T-helper 1 cell treated with Interleukin-12 subunit alpha and Interleukin-12 subunit beta and Interleukin-4 antibody, amounts not matched to agents 30 μg/mL and 1 μg/mL, for 36 hours (primary cell): ENCODE results near the gene NEK8.

Experiments used
- H3K27ac Mint-ChIP-seq: one replicate; pipeline ENCODE4 v1.8.0; 2021; ENCODE audit warnings: mild to moderate bottlenecking, mixed read lengths
- H3K27me3 Mint-ChIP-seq: one replicate; pipeline ENCODE4 v1.8.0; 2021; ENCODE audit warnings: low read depth, mixed read lengths
- H3K36me3 Mint-ChIP-seq: one replicate; pipeline ENCODE4 v1.8.0; 2021; ENCODE audit warnings: low read depth, mixed read lengths
- H3K4me1 Mint-ChIP-seq: one replicate; pipeline ENCODE4 v1.8.0; 2021; ENCODE audit warnings: low read depth, mixed read lengths
- H3K4me3 Mint-ChIP-seq: one replicate; pipeline ENCODE4 v1.8.0; 2021; ENCODE audit warnings: mild to moderate bottlenecking, moderate library complexity, mixed read lengths
- H3K9me3 Mint-ChIP-seq: one replicate; pipeline ENCODE4 v1.8.0; 2021; ENCODE audit warnings: mixed read lengths

The NEK8 gene

GRCh38 chr17:28743243-28744103, 14.9 kb downstream of the NEK8 start, which contains the start of gene TRAF4:
Gene TRAF4 (plus strand): TSS chr17:28744011. CDS start chr17:28744113, 102 bp downstream.
- H3K9me3 Mint-ChIP-seq, result no peaks in the 10 kb centered on the region
- H3K27ac Mint-ChIP-seq, result peak within 1 kb of the TSS; percentile 87
- no peaks in the 10 kb centered on the region for H3K27me3 Mint-ChIP-seq
- H3K4me3 Mint-ChIP-seq, result peak within 1 kb of the TSS; percentile 90
- H3K36me3 Mint-ChIP-seq, result peaks cover 3% of the 10 kb centered on the region
- H3K4me1 Mint-ChIP-seq, result peaks cover 30% of the 10 kb centered on the region

DNA sequence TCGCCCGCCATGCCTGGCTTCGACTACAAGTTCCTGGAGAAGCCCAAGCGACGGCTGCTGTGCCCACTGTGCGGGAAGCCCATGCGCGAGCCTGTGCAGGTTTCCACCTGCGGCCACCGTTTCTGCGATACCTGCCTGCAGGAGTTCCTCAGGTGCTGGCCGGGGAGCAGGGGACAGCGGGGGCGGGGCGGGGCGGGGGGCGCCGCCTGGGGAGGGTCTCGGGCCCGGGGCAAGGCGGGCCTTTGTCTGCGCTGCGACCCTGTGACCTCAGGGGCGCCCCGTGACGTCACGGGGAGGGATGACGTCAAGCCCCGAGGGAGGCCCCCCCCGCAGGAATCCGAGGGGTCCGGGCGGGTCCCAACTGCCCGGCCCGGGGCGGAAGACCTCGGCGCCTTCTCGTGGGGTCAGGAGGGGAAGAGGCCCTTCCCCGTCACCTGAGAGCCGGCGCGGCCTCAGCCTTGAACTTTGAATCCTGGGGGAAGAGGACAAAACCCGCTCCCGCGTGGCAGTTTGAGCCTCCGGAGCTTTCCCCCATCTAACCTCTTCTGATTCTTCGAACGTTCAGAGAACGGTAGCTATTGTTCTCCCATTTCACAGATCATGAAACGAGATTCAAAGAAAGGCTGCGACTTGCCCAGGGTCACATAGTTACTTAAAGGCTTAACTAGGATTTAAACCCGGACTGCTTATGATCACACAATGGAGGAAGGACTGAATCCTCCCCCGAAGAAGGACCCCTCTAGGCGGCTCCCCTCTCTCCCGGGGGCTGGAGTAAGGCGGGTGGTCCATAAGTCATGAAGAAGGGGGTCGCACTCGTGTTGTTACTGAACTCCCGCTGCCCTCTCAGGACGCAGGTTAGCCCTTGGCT, 15.8 kb downstream of the NEK8 start:
- peaks cover 8% of the 10 kb centered on the region for H3K36me3 Mint-ChIP-seq
- H3K4me3 Mint-ChIP-seq, result peak overlapping the region; percentile 90
- H3K4me1 Mint-ChIP-seq, result peaks cover 24% of the 10 kb centered on the region
- peak overlapping the region; percentile 87 for H3K27ac Mint-ChIP-seq
- H3K27me3 Mint-ChIP-seq, result no peaks in the 10 kb centered on the region
- no peaks in the 10 kb centered on the region for H3K9me3 Mint-ChIP-seq

- H3K36me3 Mint-ChIP-seq, result peaks cover 6% of the 10 kb centered on the region
- peak overlapping the region; percentile 90 for H3K4me3 Mint-ChIP-seq
- H3K9me3 Mint-ChIP-seq, result no peaks in the 10 kb centered on the region
- peaks cover 25% of the 10 kb centered on the region for H3K4me1 Mint-ChIP-seq
- H3K27ac Mint-ChIP-seq, result peak overlapping the region; percentile 87
- H3K27me3 Mint-ChIP-seq, result no peaks in the 10 kb centered on the region
Observed at GRCh38 chr17:28744972-28745785, 16.6 kb downstream of the NEK8 start.

DNA sequence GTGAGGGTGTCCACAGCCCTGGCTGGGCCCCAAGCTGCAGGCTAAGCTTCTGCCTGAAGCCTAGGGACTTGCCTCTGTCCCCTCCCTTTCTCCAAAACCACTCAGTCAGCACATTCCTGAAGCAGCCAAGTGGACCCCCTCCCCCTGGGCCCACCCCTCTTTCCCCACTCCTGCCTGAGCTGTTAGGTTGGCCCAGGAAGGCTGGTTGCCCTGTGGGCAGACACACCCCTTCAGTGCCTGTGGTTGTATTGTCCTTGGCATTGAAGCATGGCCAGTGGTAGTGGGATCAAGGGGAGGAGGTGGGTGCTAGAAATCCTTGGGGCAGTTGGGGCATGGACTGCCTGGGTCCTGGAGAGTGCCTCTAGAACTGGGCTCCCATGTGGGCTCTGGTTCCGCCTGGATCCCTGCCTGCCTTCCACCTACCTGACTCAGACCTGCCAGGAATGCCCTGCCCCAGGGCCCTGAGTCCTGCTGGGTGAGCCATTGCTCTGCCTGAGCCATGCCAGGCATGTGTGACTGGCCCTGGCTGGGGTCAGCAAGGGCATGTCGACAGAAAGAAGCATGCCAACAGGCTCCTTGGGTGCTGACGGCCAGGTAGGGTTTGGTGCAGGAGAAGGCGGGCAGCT, 17.3 kb downstream of the NEK8 start:
- peak overlapping the region; percentile 90 for H3K4me3 Mint-ChIP-seq
- H3K9me3 Mint-ChIP-seq, result no peaks in the 10 kb centered on the region
- H3K27ac Mint-ChIP-seq, result peak overlapping the region; percentile 87
- H3K27me3 Mint-ChIP-seq, result no peaks in the 10 kb centered on the region
- H3K36me3 Mint-ChIP-seq, result peaks cover 6% of the 10 kb centered on the region
- H3K4me1 Mint-ChIP-seq, result peaks cover 26% of the 10 kb centered on the region

DNA sequence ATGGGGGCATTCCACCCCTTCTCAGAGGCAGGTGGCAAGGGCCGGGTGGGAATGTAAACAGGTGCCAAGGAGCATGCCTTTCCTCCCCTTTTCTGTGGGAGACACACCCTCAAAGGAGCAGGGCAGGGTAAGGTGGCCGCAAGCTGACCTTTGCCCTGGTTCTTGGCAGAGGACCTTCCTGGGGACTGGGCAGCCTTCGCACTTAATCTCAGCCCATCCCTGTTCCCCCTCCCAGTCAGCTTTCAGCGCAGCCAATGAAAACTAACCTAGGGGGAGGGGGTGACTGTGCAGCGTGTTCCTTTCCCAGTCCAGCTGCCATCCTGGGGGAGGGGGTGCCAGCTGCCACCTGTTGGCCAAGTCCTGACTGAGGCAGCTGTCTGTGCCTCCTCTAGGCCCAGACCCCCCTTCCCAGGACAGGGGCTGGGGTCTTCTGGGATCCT, 18.0 kb downstream of the NEK8 start:
- H3K27ac Mint-ChIP-seq, result no peak overlapping the region
- peaks cover 6% of the 10 kb centered on the region for H3K36me3 Mint-ChIP-seq
- peaks cover 24% of the 10 kb centered on the region for H3K4me1 Mint-ChIP-seq
- peak overlapping the region; percentile 90 for H3K4me3 Mint-ChIP-seq
- no peaks in the 10 kb centered on the region for H3K9me3 Mint-ChIP-seq
- H3K27me3 Mint-ChIP-seq, result no peaks in the 10 kb centered on the region

GRCh38 chr17:28747051-28747691, 18.6 kb downstream of the NEK8 start:
- Mint-ChIP-seq H3K9me3 (no peaks in the 10 kb centered on the region), H3K27me3 (no peaks in the 10 kb centered on the region), H3K4me1 (peaks cover 22% of the 10 kb centered on the region), H3K4me3 (no peak overlapping the region), H3K36me3 (peaks cover 6% of the 10 kb centered on the region), H3K27ac (no peak overlapping the region)

- Mint-ChIP-seq H3K4me3 (no peak overlapping the region), H3K27ac (peak overlapping the region; percentile 78)
Observed at GRCh38 chr17:28747801-28748750, 19.5 kb downstream of the NEK8 start.

GRCh38 chr17:28748852-28749515, 20.4 kb downstream of the NEK8 start:
- peaks cover 21% of the 10 kb centered on the region for H3K4me1 Mint-ChIP-seq

More at GRCh38 chr17:28747801-28748750, 19.5 kb downstream of the NEK8 start:
- Mint-ChIP-seq H3K4me1 (peaks cover 23% of the 10 kb centered on the region), H3K9me3 (no peaks in the 10 kb centered on the region), H3K36me3 (peaks cover 6% of the 10 kb centered on the region), H3K27me3 (no peaks in the 10 kb centered on the region)

DNA sequence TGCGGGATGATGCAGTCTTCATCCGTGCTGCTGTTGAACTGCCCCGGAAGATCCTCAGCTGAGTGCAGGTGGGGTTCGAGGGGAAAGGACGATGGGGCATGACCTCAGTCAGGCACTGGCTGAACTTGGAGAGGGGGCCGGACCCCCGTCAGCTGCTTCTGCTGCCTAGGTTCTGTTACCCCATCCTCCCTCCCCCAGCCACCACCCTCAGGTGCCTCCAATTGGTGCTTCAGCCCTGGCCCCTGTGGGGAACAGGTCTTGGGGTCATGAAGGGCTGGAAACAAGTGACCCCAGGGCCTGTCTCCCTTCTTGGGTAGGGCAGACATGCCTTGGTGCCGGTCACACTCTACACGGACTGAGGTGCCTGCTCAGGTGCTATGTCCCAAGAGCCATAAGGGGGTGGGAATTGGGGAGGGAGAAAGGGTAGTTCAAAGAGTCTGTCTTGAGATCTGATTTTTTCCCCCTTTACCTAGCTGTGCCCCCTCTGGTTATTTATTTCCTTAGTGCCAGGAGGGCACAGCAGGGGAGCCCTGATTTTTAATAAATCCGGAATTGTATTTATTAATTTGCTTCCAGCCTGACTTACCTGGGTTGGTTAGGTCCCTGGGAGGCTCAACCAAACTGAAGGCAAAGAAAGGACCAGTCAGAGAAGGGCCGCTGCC, 21.1 kb downstream of the NEK8 start:
- Mint-ChIP-seq H3K4me1 (peaks cover 21% of the 10 kb centered on the region), H3K9me3 (no peaks in the 10 kb centered on the region), H3K36me3 (peaks cover 6% of the 10 kb centered on the region), H3K4me3 (no peak overlapping the region), H3K27ac (no peak overlapping the region), H3K27me3 (no peaks in the 10 kb centered on the region)

More at GRCh38 chr17:28748852-28749515, 20.4 kb downstream of the NEK8 start:
- H3K27ac Mint-ChIP-seq, result peak overlapping the region; percentile 78
- H3K27me3 Mint-ChIP-seq, result no peaks in the 10 kb centered on the region
- H3K9me3 Mint-ChIP-seq, result no peaks in the 10 kb centered on the region
- H3K36me3 Mint-ChIP-seq, result peaks cover 6% of the 10 kb centered on the region
- H3K4me3 Mint-ChIP-seq, result peak overlapping the region; percentile 33

DNA sequence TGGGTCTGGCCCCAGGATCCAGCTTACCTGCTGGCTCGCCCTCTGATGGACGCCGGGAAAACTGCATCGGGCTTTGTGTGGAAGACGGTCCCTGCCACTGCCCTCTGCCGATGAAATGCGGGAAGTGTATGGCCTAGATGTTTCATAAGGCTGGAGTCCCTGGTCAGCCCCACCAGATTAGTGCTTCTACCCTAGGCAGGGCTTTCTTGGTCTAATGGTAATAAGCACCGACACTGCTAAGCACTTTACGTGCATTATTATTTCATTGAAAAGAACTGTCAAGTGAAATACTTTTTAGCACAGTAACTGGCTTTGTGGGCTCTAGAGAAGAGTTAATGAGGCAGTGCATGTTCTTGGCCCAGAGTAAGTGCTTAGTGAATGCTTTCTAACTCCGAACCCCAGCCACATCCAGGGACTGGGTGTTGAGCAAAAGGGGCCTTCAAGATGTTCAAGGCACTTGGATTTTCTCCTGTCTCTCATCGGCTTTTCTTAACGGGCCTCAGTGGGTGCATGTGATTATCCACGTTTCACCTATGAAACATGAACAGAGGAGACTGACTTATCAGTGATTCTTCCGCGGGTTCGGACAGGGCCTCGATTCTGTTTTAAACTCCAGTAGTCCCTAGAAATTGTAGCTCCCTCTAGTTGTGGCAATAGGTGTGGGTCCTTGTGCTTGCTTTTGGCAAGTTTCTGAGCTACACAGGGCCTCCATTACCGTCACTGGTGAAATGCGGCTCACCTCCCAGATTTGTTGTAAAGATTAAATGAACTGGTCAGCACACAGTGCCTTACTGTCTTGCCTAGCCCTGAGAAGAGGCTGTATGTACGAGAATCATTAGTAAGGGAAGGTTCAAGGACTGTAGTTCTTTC, 21.8 kb downstream of the NEK8 start:
- H3K4me1 Mint-ChIP-seq, result peaks cover 21% of the 10 kb centered on the region
- no peak overlapping the region for H3K27ac Mint-ChIP-seq
- H3K27me3 Mint-ChIP-seq, result no peaks in the 10 kb centered on the region
- no peaks in the 10 kb centered on the region for H3K9me3 Mint-ChIP-seq
- H3K36me3 Mint-ChIP-seq, result peaks cover 6% of the 10 kb centered on the region
- H3K4me3 Mint-ChIP-seq, result no peak overlapping the region
